ENCODE measurements around the gene ATXN10. TPM values are rescaled to one million over a fixed set of nuclear protein-coding genes. Genes with fewer than 3 reads are reported as not detected.

ATXN10 gene
- total and polyA plus RNA-seq, 2 of the 8 experiments (the other 6 are each of a cell fraction or from before 2014, with no cell fraction given): 134 to 210 TPM

GRCh38 chr22:45756558-45756957 lies 84.9 kb downstream of the ATXN10 start:
- Histone ChIP-seq H3K27me3 (replicated peaks in 1 of 4; ENCODE audit: control insufficient read depth in 3 of 4, extremely low read depth in 1 of 4, insufficient read depth in 3 of 4, low read length in 3 of 4) (no peaks in the 10 kb centered on the region), H2BK15ac (ENCODE audit: low read length) (no peak overlapping the region), H3K23ac (ENCODE audit: insufficient read length) (no peak overlapping the region), H2BK5ac (ENCODE audit: low read depth, low read length) (no peak overlapping the region), H4K5ac (ENCODE audit: insufficient read length, low read depth, low read length) (no peak overlapping the region), H4K20me1 (replicated peaks in 1 of 2; ENCODE audit: control insufficient read depth in 1 of 2, insufficient read depth in 2 of 2, low read length in 2 of 2) (peaks cover 0 to 9% of the 10 kb centered on the region in 2 experiments), H2AFZ (ENCODE audit: low read length) (no peak overlapping the region), H3K27ac (ENCODE audit: low read depth, low read length) (no peak overlapping the region), H3K4me1 (replicated peaks in 1 of 4; ENCODE audit: control insufficient read depth in 3 of 4, insufficient read depth in 4 of 4, low read length in 3 of 4) (peaks cover 0 to 17% (median 6%) of the 10 kb centered on the region in 4 experiments; a peak in 5 of 7 replicates), H3K14ac (ENCODE audit: insufficient read length) (no peak overlapping the region), H3K56ac (replicated peaks; ENCODE audit: insufficient read length, low read depth, low read length) (no peak overlapping the region), H2BK20ac (ENCODE audit: low read length) (no peak overlapping the region), H2BK12ac (ENCODE audit: low read depth, low read length) (no peak overlapping the region), H3K79me1 (ENCODE audit: low read depth, low read length) (peaks cover 3% of the 10 kb centered on the region), H3K36me3 (ENCODE audit: control insufficient read depth in 2 of 4, insufficient read depth in 4 of 4, low read length in 3 of 4) (no peaks in the 10 kb centered on the region; a peak in 1 of 8 replicates), H3K18ac (ENCODE audit: extremely low read depth, low read length) (no peak overlapping the region), H3K23me2 (ENCODE audit: low read depth, low read length) (no peaks in the 10 kb centered on the region), H3K9ac (replicated peaks in 1 of 4; ENCODE audit: extremely low read depth in 1 of 4, low read depth in 3 of 4, low read length in 3 of 4) (no peak overlapping the region), H3K4ac (replicated peaks; ENCODE audit: insufficient read length, low read depth, low read length) (no peak overlapping the region), H3K4me2 (ENCODE audit: insufficient read depth in 1 of 2, low read depth in 2 of 2, low read length in 2 of 2) (peak overlapping the region; percentile 35 to 40; a peak in 3 of 4 replicates), H2BK120ac (replicated peaks; ENCODE audit: low read depth, low read length) (no peak overlapping the region), H3K79me2 (ENCODE audit: control insufficient read depth in 1 of 2, insufficient read depth in 2 of 2, low read length in 2 of 2) (peaks cover 0 to 8% of the 10 kb centered on the region in 2 experiments; a peak in 1 of 4 replicates), H3K9me3 (ENCODE audit: insufficient read depth in 2 of 2, low read depth in 1 of 2, low read length in 1 of 2) (no peaks in the 10 kb centered on the region; a peak in 1 of 4 replicates), H2AK5ac (ENCODE audit: low read depth, low read length) (no peak overlapping the region), H4K91ac (replicated peaks; ENCODE audit: insufficient read length, low read length) (no peak overlapping the region), H3K4me3 (ENCODE audit: extremely low read depth in 1 of 4, insufficient read depth in 2 of 4, low read depth in 3 of 4, low read length in 4 of 4) (no peak overlapping the region; a peak in 1 of 8 replicates), H4K8ac (ENCODE audit: extremely low read depth, insufficient read depth, low read length) (peak overlapping the region; percentile 69; the same call in 1 of the 2 replicates)
- TF ChIP-seq CREB1 (IDR thresholded peaks at IDR 0.05) (no peak), JUN (IDR thresholded peaks at IDR 0.05; ENCODE audit: low read depth, low read length) (no peak), NRF1 (IDR thresholded peaks at IDR 0.05; ENCODE audit: low read depth, low read length) (no peak), CHD1 (IDR thresholded peaks at IDR 0.05; ENCODE audit: low read depth, low read length) (no peak), SP2 (IDR thresholded peaks at IDR 0.05; ENCODE audit: low read length) (no peak), BCL11A (IDR thresholded peaks at IDR 0.05; ENCODE audit: low read depth in 2 of 2, low read length in 2 of 2) (no peak), SIX5 (IDR thresholded peaks at IDR 0.05; ENCODE audit: low read depth, low read length) (no peak), EGR1 (IDR thresholded peaks at IDR 0.05; ENCODE audit: borderline replicate concordance, low read depth, low read length) (no peak)
- DNase-seq (ENCODE audit: low read depth in 1 of 2, low spot score in 2 of 2): no peak
- POLR2A ChIA-PET (ENCODE audit: partially characterized antibody): interaction anchor here (0.5 to 1.5 kb wide), 3 partner anchors 10 to 16 kb away, joined by 3 read pairs; no protein-coding TSS in a partner anchor
- no peak for FAIRE-seq
- 58% methylated on average over 1 of the region's 1 CpG; no CpG with 5 or more reads in 1 of the 2 experiments for WGBS, 2 experiments (ENCODE audit: extremely low coverage in 1 of 2, insufficient coverage in 1 of 2, insufficient read length in 1 of 2, insufficient replicate concordance in 2 of 2, low coverage in 1 of 2, low lambda C conversion rate in 2 of 2, missing lambda C conversion rate in 1 of 2)
- CTCF ChIA-PET (ENCODE audit: partially characterized antibody): interaction anchor here (0.6 to 3.5 kb wide), 6 partner anchors 15 to 589 kb away, joined by 3 to 12 read pairs (median 4); no protein-coding TSS in a partner anchor

All from H1 (cell line).